ENCODE data around the gene RAD17.
"Not testable (repeated sequence)": the region's sequence is repeated elsewhere in the genome, so short reads cannot be mapped to it uniquely, and the experiment has no call there.

RAD17 gene

GRCh38 chr5:69378376-69378775 lies 8.8 kb downstream of the RAD17 start:
- no peak for DNase-seq (ENCODE audit: low spot score)

GRCh38 chr5:69404659-69405330 lies 35.2 kb downstream of the RAD17 start:
- no peak for DNase-seq (ENCODE audit: low spot score)

- DNase-seq (ENCODE audit: low spot score), result peak; percentile 84
Observed at GRCh38 chr5:69414885-69415583, 45.4 kb downstream of the RAD17 start, which contains the start of gene MARVELD2. TSS of gene MARVELD2 (plus strand) at chr5:69415116. CDS start at chr5:69419386, 4,270 bp downstream.

GRCh38 chr5:69415584-69415958 lies 46.0 kb downstream of the RAD17 start:
- DNase-seq (ENCODE audit: low spot score), result peak; percentile 37

- DNase-seq (ENCODE audit: low spot score), result no peak
Observed at GRCh38 chr5:69416180-69416579, 46.6 kb downstream of the RAD17 start.

- no peak for DNase-seq (ENCODE audit: low spot score)
Observed at GRCh38 chr5:69416699-69417098, 47.1 kb downstream of the RAD17 start.

- DNase-seq (ENCODE audit: low spot score), result no peak
Observed at GRCh38 chr5:69418554-69418953, 48.9 kb downstream of the RAD17 start.

- no peak for DNase-seq (ENCODE audit: low spot score)
Observed at GRCh38 chr5:69431424-69432303, 62.0 kb downstream of the RAD17 start.

- no peak for DNase-seq (ENCODE audit: low spot score)
Observed at GRCh38 chr5:69432412-69433206, 63.0 kb downstream of the RAD17 start.

GRCh38 chr5:69435276-69435884 lies 65.8 kb downstream of the RAD17 start:
- not testable (repeated sequence) for DNase-seq (ENCODE audit: low spot score)

- DNase-seq (ENCODE audit: low spot score), result peak; percentile 16
Observed at GRCh38 chr5:69444127-69444754, 74.6 kb downstream of the RAD17 start.

- no peak for DNase-seq (ENCODE audit: low spot score)
Observed at GRCh38 chr5:69449511-69449910, 79.9 kb downstream of the RAD17 start.

GRCh38 chr5:69450116-69450515 lies 80.5 kb downstream of the RAD17 start:
- no peak for DNase-seq (ENCODE audit: low spot score)

- DNase-seq (ENCODE audit: low spot score), result not testable (repeated sequence)
Observed at GRCh38 chr5:69450527-69450926, 80.9 kb downstream of the RAD17 start.

- DNase-seq (ENCODE audit: low spot score), result peak; percentile 39
Observed at GRCh38 chr5:69451941-69452647, 82.5 kb downstream of the RAD17 start.

GRCh38 chr5:69453487-69453886 lies 83.9 kb downstream of the RAD17 start:
- DNase-seq (ENCODE audit: low spot score), result not testable (repeated sequence)

GRCh38 chr5:69454460-69455249 lies 85.0 kb downstream of the RAD17 start:
- DNase-seq (ENCODE audit: low spot score), result no peak

- not testable (repeated sequence) for DNase-seq (ENCODE audit: low spot score)
Observed at GRCh38 chr5:69455428-69455988, 85.9 kb downstream of the RAD17 start.

GRCh38 chr5:69462170-69462569 lies 92.6 kb downstream of the RAD17 start:
- no peak for DNase-seq (ENCODE audit: low spot score)

Data from HuH-7 (cell line).